Measurements from ENCODE around the gene MET. TPM values are rescaled to one million over a fixed set of nuclear protein-coding genes. Genes with fewer than 3 reads are reported as not detected.

Gene MET
- total and polyA plus RNA-seq, 2 of the 8 experiments (the other 6 are each of a cell fraction or from before 2014, with no cell fraction given), result 3.5 to 12.9 TPM

DNA sequence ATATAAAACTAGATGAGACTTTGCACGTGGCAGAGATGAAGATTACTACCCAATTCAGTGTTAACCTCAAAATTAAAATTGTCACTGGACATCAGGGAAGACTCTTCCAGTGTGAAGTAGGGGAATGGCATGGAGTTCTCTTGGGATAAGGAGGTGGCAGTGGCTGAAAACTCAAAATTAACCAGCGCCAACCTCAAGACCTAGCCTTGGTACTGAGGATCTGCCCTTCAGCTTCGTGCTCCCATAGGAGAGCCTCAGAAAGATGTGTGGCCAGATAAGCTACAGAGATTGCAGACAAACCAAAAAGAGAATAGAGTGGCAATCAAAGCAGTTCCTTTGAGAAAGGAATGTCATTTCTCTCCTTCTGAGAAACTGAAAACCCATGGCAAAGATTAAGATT is 143.0 kb downstream of the MET start:
- no peak for FAIRE-seq
- Histone ChIP-seq H4K20me1 (replicated peaks in 1 of 2; ENCODE audit: control insufficient read depth in 1 of 2, insufficient read depth in 2 of 2, low read length in 2 of 2) (no peaks in the 10 kb centered on the region), H3K36me3 (ENCODE audit: control insufficient read depth in 2 of 4, insufficient read depth in 4 of 4, low read length in 3 of 4) (no peaks in the 10 kb centered on the region), H3K18ac (ENCODE audit: extremely low read depth, low read length) (no peak overlapping the region), H3K14ac (ENCODE audit: insufficient read length) (no peak overlapping the region), H2BK5ac (ENCODE audit: low read depth, low read length) (no peak overlapping the region), H3K4ac (replicated peaks; ENCODE audit: insufficient read length, low read depth, low read length) (no peak overlapping the region), H3K56ac (replicated peaks; ENCODE audit: insufficient read length, low read depth, low read length) (no peak overlapping the region), H2AFZ (ENCODE audit: low read length) (no peak overlapping the region), H2BK20ac (ENCODE audit: low read length) (no peak overlapping the region), H3K4me3 (ENCODE audit: extremely low read depth in 1 of 4, insufficient read depth in 2 of 4, low read depth in 3 of 4, low read length in 4 of 4) (no peak overlapping the region), H3K4me2 (ENCODE audit: insufficient read depth in 1 of 2, low read depth in 2 of 2, low read length in 2 of 2) (no peak overlapping the region), H3K79me2 (ENCODE audit: control insufficient read depth in 1 of 2, insufficient read depth in 2 of 2, low read length in 2 of 2) (no peaks in the 10 kb centered on the region), H3K4me1 (replicated peaks in 1 of 4; ENCODE audit: control insufficient read depth in 3 of 4, insufficient read depth in 4 of 4, low read length in 3 of 4) (no peaks in the 10 kb centered on the region), H2BK12ac (ENCODE audit: low read depth, low read length) (no peak overlapping the region), H3K23ac (ENCODE audit: insufficient read length) (no peak overlapping the region), H3K79me1 (ENCODE audit: low read depth, low read length) (no peaks in the 10 kb centered on the region), H2BK120ac (replicated peaks; ENCODE audit: low read depth, low read length) (no peak overlapping the region), H2AK5ac (ENCODE audit: low read depth, low read length) (no peak overlapping the region), H3K9me3 (ENCODE audit: insufficient read depth in 2 of 2, low read depth in 1 of 2, low read length in 1 of 2) (no peaks in the 10 kb centered on the region), H4K91ac (replicated peaks; ENCODE audit: insufficient read length, low read length) (no peak overlapping the region), H3K27ac (ENCODE audit: low read depth, low read length) (no peak overlapping the region), H2BK15ac (ENCODE audit: low read length) (no peak overlapping the region), H3K9ac (replicated peaks in 1 of 4; ENCODE audit: extremely low read depth in 1 of 4, low read depth in 3 of 4, low read length in 3 of 4) (no peak overlapping the region), H4K8ac (ENCODE audit: extremely low read depth, insufficient read depth, low read length) (no peak overlapping the region), H4K5ac (ENCODE audit: insufficient read length, low read depth, low read length) (no peak overlapping the region), H3K23me2 (ENCODE audit: low read depth, low read length) (no peaks in the 10 kb centered on the region), H3K27me3 (replicated peaks in 1 of 4; ENCODE audit: control insufficient read depth in 3 of 4, extremely low read depth in 1 of 4, insufficient read depth in 3 of 4, low read length in 3 of 4) (no peaks in the 10 kb centered on the region)
- CTCF ChIA-PET (ENCODE audit: partially characterized antibody), result interaction anchor here (0.8 to 2.4 kb wide), 2 partner anchors 224 to 562 kb away, joined by 3 to 11 read pairs; no protein-coding TSS in a partner anchor
- DNase-seq (ENCODE audit: low read depth in 1 of 2, low spot score in 2 of 2), result no peak
- POLR2A ChIA-PET (ENCODE audit: partially characterized antibody), result no interaction called here
- 77% methylated on average over 3 of the region's 3 CpGs; no CpG with 5 or more reads in 1 of the 2 experiments for WGBS, 2 experiments (ENCODE audit: extremely low coverage in 1 of 2, insufficient coverage in 1 of 2, insufficient read length in 1 of 2, insufficient replicate concordance in 2 of 2, low coverage in 1 of 2, low lambda C conversion rate in 2 of 2, missing lambda C conversion rate in 1 of 2)
- TF ChIP-seq KDM5A (IDR thresholded peaks at IDR 0.05; ENCODE audit: low read length) (no peak), KDM4A (IDR thresholded peaks at IDR 0.05; ENCODE audit: low read depth, low read length, severe bottlenecking) (no peak), TAF7 (optimal IDR thresholded peaks at IDR 0.05; ENCODE audit: borderline replicate concordance, low read depth, low read length) (no peak), RAD21 (IDR thresholded peaks at IDR 0.05 in 1 of 2, conservative IDR thresholded peaks at IDR 0.05 in 1 of 2; ENCODE audit: low read depth in 2 of 2, low read length in 2 of 2) (no peak), BRCA1 (IDR thresholded peaks at IDR 0.05; ENCODE audit: low read depth, low read length) (no peak), SIN3A (conservative IDR thresholded peaks at IDR 0.05 in 1 of 2, IDR thresholded peaks at IDR 0.05 in 1 of 2; ENCODE audit: low read depth in 1 of 2, low read length in 2 of 2) (no peak), POLR2A (IDR thresholded peaks at IDR 0.05; ENCODE audit: control extremely low read depth in 1 of 2, low read depth in 2 of 2, low read length in 2 of 2) (no peak), EGR1 (IDR thresholded peaks at IDR 0.05; ENCODE audit: borderline replicate concordance, low read depth, low read length) (no peak), USF2 (IDR thresholded peaks at IDR 0.05; ENCODE audit: low read length) (no peak), SUZ12 (IDR thresholded peaks at IDR 0.05; ENCODE audit: low read length) (no peak), CTBP2 (IDR thresholded peaks at IDR 0.05; ENCODE audit: borderline replicate concordance, insufficient read depth, insufficient read length, low read length) (no peak), PHF8 (conservative IDR thresholded peaks at IDR 0.05; ENCODE audit: low read depth, low read length) (no peak), SP2 (IDR thresholded peaks at IDR 0.05; ENCODE audit: low read length) (no peak)
